HCT116 (cell line): ENCODE results near the gene SF3B6. TPM values are rescaled to one million over a fixed set of nuclear protein-coding genes. Genes with fewer than 3 reads are reported as not detected.

Experiments
- ATAC-seq: fragments of 200-7000 bp; cut with Tn5 transposase; 2 replicates; pipeline ENCODE4 v1.9.1; 2020; ENCODE audit warnings: mild to moderate bottlenecking, moderate library complexity
- BruUV-seq: library from RNA; stranded (reverse); fragments of 400-500 nt; replicated peaks from 2 replicates; lab custom pipeline; 2021; lab: Mats Ljungman, UMichigan
- CTCF ChIA-PET: fragments of 300-600 bp; sonication (Branson Sonifier 250); formaldehyde crosslinking; loops from one replicate; lab custom pipeline; 2021; ENCODE audit warnings: antibody characterized with exemption; lab: Charles Lee
- POLR2A ChIA-PET: fragments of 300-600, 350-600 bp; sonication (Branson Sonifier 250); formaldehyde crosslinking; loops from one replicate; lab custom pipeline; 2021; ENCODE audit warnings: antibody characterized with exemption; lab: Charles Lee
- RAD21 ChIA-PET, 2 experiments: fragments of 300-600 bp; sonication (Branson Sonifier 250); formaldehyde crosslinking; loops; one replicate each; lab custom pipeline; 2023; ENCODE audit warnings: low total read pairs in 2 of 2; ENCODE audit not compliant: uncharacterized antibody in 2 of 2, unreplicated experiment in 2 of 2, low non-redundant PET in 1 of 2; lab: Charles Lee
- DNase-seq: peaks from one replicate; pipeline ENCODE4 v3.0.0-alpha.2; 2010; ENCODE audit warnings: low read depth, low spot score
- H2AFZ ChIP-seq: fragments of 200-600 bp; shearing (Covaris generic), sonication (generic); 2 replicates; pipeline ENCODE4 v1.6.1; 2017; ENCODE audit warnings: low read depth, mixed run types, mixed read lengths, antibody characterized with exemption, low read length; ENCODE audit not compliant: poor library complexity, severe bottlenecking
- H3K27ac ChIP-seq: 2 replicates; pipeline ENCODE4 v1.5.1; 2012; ENCODE audit warnings: low read depth, low read length
- H3K27me3 ChIP-seq: fragments of 200-600 bp; sonication (generic); 2 replicates; pipeline ENCODE4 v1.6.1; 2016; ENCODE audit warnings: mixed run types, low read length, mixed read lengths; ENCODE audit not compliant: insufficient read depth
- H3K36me3 ChIP-seq, 2 experiments: fragments of 200-500 bp in 1 of 2; fragments of 200-600 bp in 1 of 2; sonication (Bioruptor generic) in 1 of 2; sonication (generic) in 1 of 2; 2 replicates each; pipeline versions ENCODE4 v1.5.1 to v1.6.1; 2014 to 2016; ENCODE audit warnings: low read length in 2 of 2, inconsistent platforms in 1 of 2, mixed read lengths in 1 of 2, mixed run types in 1 of 2; ENCODE audit not compliant: insufficient read depth in 2 of 2, control insufficient read depth in 1 of 2
- H3K4me1 ChIP-seq, 2 experiments: fragments of 200-600 bp in 1 of 2; sonication (generic) in 1 of 2; 2 replicates each; pipeline versions ENCODE4 v1.5.1 to v1.6.1; 2012 to 2017; ENCODE audit warnings: low read length in 2 of 2, inconsistent platforms in 1 of 2, mild to moderate bottlenecking in 1 of 2, mixed read lengths in 1 of 2, mixed run types in 1 of 2, moderate library complexity in 1 of 2; ENCODE audit not compliant: insufficient read depth in 2 of 2, control insufficient read depth in 1 of 2
- H3K4me2 ChIP-seq: fragments of 200-600 bp; sonication (generic); 2 replicates; pipeline ENCODE4 v1.6.1; 2017; ENCODE audit warnings: mixed run types, low read length, mixed read lengths
- H3K4me3 ChIP-seq, 2 experiments: fragments of 200-600 bp in 1 of 2; sonication (generic) in 1 of 2; replicated peaks in 1 of 2; 2 replicates each; pipeline ENCODE4 v1.5.1; 2011 to 2016; ENCODE audit warnings: low read length in 2 of 2, control low read depth in 1 of 2, low read depth in 1 of 2, mild to moderate bottlenecking in 1 of 2, mixed read lengths in 1 of 2, mixed run types in 1 of 2
- H3K79me2 ChIP-seq: fragments of 200-600 bp; sonication (generic); 2 replicates; pipeline ENCODE4 v1.6.1; 2017; ENCODE audit warnings: mild to moderate bottlenecking, mixed run types, low read length, moderate library complexity, mixed read lengths; ENCODE audit not compliant: insufficient read depth
- H3K9ac ChIP-seq: fragments of 200-600 bp; sonication (generic); 2 replicates; pipeline ENCODE4 v1.6.1; 2016; ENCODE audit warnings: low read length, mixed read lengths
- H3K9me2 ChIP-seq: fragments of 200-600 bp; sonication (generic), shearing (Covaris generic); 2 replicates; pipeline ENCODE4 v1.6.1; 2017; ENCODE audit warnings: mixed run types, mild to moderate bottlenecking, moderate library complexity; ENCODE audit not compliant: insufficient read depth
- H3K9me3 ChIP-seq, 2 experiments: fragments of 200-500 bp in 1 of 2; fragments of 200-600 bp in 1 of 2; sonication (Bioruptor generic) in 1 of 2; sonication (generic) in 1 of 2; 2 replicates each; pipeline ENCODE4 v1.6.1; 2014 to 2017; ENCODE audit warnings: low read length in 2 of 2, mixed read lengths in 2 of 2, inconsistent platforms in 1 of 2, low read depth in 1 of 2, mild to moderate bottlenecking in 1 of 2, mixed run types in 1 of 2, moderate library complexity in 1 of 2; ENCODE audit not compliant: control insufficient read depth in 1 of 2, insufficient read depth in 1 of 2
- H4K20me1 ChIP-seq: fragments of 200-600 bp; sonication (generic), shearing (Covaris generic); 2 replicates; pipeline ENCODE4 v1.6.1; 2017; ENCODE audit warnings: mixed run types, mild to moderate bottlenecking, moderate library complexity; ENCODE audit not compliant: insufficient read depth
- EGR1 ChIP-seq: IDR thresholded peaks from 2 replicates; pipeline ENCODE4 v1.6.1; 2012; ENCODE audit warnings: low read depth
- ELF1 ChIP-seq: IDR thresholded peaks from 2 replicates; pipeline ENCODE4 v1.6.1; 2012; ENCODE audit warnings: low read depth, borderline replicate concordance
- FOSL1 ChIP-seq: IDR thresholded peaks from 2 replicates; pipeline ENCODE4 v1.6.1; 2012; ENCODE audit warnings: low read depth
- POLR2A ChIP-seq: IDR thresholded peaks from 2 replicates; pipeline ENCODE4 v1.7.0; 2011; ENCODE audit warnings: borderline replicate concordance; ENCODE audit not compliant: insufficient read depth, insufficient read length; ENCODE audit errors: extremely low read depth
- POLR2AphosphoS5 ChIP-seq: IDR thresholded peaks from 2 replicates; pipeline ENCODE4 v1.6.1; 2011; ENCODE audit warnings: mild to moderate bottlenecking, low read depth, low read length, moderate library complexity
- RAD21 ChIP-seq: IDR thresholded peaks from 2 replicates; pipeline ENCODE4 v1.6.1; 2012; ENCODE audit warnings: low read depth, mild to moderate bottlenecking
- REST ChIP-seq: IDR thresholded peaks from 2 replicates; pipeline ENCODE4 v1.6.1; 2012; ENCODE audit warnings: low read depth
- SP1 ChIP-seq: IDR thresholded peaks from 2 replicates; pipeline ENCODE4 v1.6.1; 2012; ENCODE audit warnings: low read depth
- SRF ChIP-seq: IDR thresholded peaks from 2 replicates; pipeline ENCODE4 v1.6.1; 2012; ENCODE audit warnings: low read depth
- TCF7L2 ChIP-seq: IDR thresholded peaks from 2 replicates; pipeline ENCODE4 v1.7.0; 2011; ENCODE audit warnings: borderline replicate concordance, inconsistent platforms; ENCODE audit not compliant: insufficient read depth, insufficient read length; ENCODE audit errors: extremely low read depth
- YY1 ChIP-seq: IDR thresholded peaks from 2 replicates; pipeline ENCODE4 v1.6.1; 2011; ENCODE audit warnings: low read length, low read depth, moderate library complexity, mild to moderate bottlenecking; ENCODE audit not compliant: insufficient replicate concordance; ENCODE audit errors: extremely low read depth
- ZBTB33 ChIP-seq: IDR thresholded peaks from 2 replicates; pipeline ENCODE4 v1.6.1; 2011; ENCODE audit warnings: mild to moderate bottlenecking, low read length, moderate library complexity; ENCODE audit not compliant: insufficient replicate concordance; ENCODE audit errors: extremely low read depth
- ZFX ChIP-seq: fragments of 450-650 bp; IDR thresholded peaks from 2 replicates; pipeline ENCODE4 v1.6.1; 2017
- ZNF274 ChIP-seq: fragments of 200-500 bp; sonication (Bioruptor generic); IDR thresholded peaks from 2 replicates; pipeline ENCODE4 v1.6.1; 2014; ENCODE audit warnings: mild to moderate bottlenecking, low read depth, low read length, inconsistent platforms
- intact Hi-C: fragments of 100-400 bp; cut with micrococcal nuclease; formaldehyde crosslinking; loops from 2 replicates; pipeline ENCODE4 v1.10.0; 2022
- total RNA-seq: library from RNA; stranded (reverse); gene quantifications from one replicate; pipeline ENCODE4 v1.2.1, GENCODE V29; 2021; ENCODE audit not compliant: unreplicated experiment
- TF ChIP-seq, protein P1 (sequence below), 3 experiments: fragments of 200-600 bp in 1 of 3; sonication (generic) in 1 of 3; IDR thresholded peaks in 2 of 3; conservative IDR thresholded peaks in 1 of 3; 2 replicates each; pipeline ENCODE4 v1.5.1; 2012 to 2017; ENCODE audit warnings: low read depth in 2 of 3, low read length in 2 of 3, antibody characterized with exemption in 1 of 3, borderline replicate concordance in 1 of 3, control low read depth in 1 of 3, mild to moderate bottlenecking in 1 of 3, mixed read lengths in 1 of 3, mixed run types in 1 of 3, moderate library complexity in 1 of 3; ENCODE audit not compliant: insufficient read depth in 1 of 3

The SF3B6 gene
- total RNA-seq, 1 experiment from 2014 or later = 129 TPM

DNA sequence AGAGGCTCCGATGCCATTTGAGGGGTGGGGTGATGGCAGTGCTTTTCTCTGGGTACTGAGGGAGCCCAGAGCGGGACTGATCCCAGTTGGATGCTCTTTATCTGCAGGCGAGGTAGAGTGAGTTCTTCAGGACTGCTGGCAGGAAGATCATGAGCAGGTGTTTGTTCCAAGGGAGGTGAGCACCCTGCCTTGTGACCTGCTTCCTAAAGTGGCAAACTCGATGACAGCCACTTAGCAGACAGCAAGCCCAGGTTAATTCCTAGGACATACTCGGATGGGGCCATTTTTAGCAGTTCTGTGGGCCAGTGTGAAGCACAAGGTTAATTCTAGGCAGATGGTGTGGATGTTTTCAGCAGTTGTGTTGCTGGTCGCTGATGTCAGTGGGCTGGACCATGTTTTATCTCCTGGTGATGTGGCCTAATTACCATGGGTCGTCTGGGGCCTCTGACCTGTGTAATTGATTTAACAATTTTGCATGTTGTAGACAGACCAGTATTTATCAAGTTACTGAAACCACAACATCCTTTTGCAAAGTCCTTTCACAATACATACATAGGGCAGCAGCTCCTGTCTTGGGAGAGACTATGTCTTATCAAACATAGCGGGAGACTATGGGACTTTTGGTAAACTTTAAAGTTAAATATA, 21.6 kb downstream of the SF3B6 start (continued):
- no peak for TF ChIP-seq REST
- TF ChIP-seq, all 23 proteins: peak for 0

GRCh38 chr2:24052951-24053350, 23.2 kb downstream of the SF3B6 start:
- no TSS peak for BruUV-seq
- no peaks in the 10 kb centered on the region for H4K20me1 ChIP-seq
- no peak overlapping the region for H3K4me3 ChIP-seq
- H3K79me2 ChIP-seq = no peaks in the 10 kb centered on the region
- POLR2A ChIA-PET = interaction anchor here (1.0 kb wide), 1 partner anchor 24 kb away, joined by 3 read pairs; no protein-coding TSS in a partner anchor
- intact Hi-C loops = no loop called here
- no peak overlapping the region for H2AFZ ChIP-seq
- no peaks in the 10 kb centered on the region for H3K36me3 ChIP-seq
- H3K27ac ChIP-seq = no peak overlapping the region
- CTCF ChIA-PET = no interaction called here
- ATAC-seq (no peak), DNase-seq (no peak)
- RAD21 ChIA-PET = no interaction called here
- H3K4me2 ChIP-seq = no peak overlapping the region
- H3K4me1 ChIP-seq = peaks cover 3 to 16% of the 10 kb centered on the region in 2 experiments
- no peak overlapping the region for H3K9ac ChIP-seq
- H3K27me3 ChIP-seq = no peaks in the 10 kb centered on the region
- TF ChIP-seq TCF7L2 = no peak
- no peak for TF ChIP-seq FOSL1
- no peak for TF ChIP-seq YY1
- TF ChIP-seq POLR2A = no peak
- TF ChIP-seq EGR1 = no peak
- no peak for TF ChIP-seq ZBTB33
- no peak for TF ChIP-seq SRF
- TF ChIP-seq ELF1 = no peak
- no peak for TF ChIP-seq POLR2AphosphoS5
- TF ChIP-seq, protein P1, sequence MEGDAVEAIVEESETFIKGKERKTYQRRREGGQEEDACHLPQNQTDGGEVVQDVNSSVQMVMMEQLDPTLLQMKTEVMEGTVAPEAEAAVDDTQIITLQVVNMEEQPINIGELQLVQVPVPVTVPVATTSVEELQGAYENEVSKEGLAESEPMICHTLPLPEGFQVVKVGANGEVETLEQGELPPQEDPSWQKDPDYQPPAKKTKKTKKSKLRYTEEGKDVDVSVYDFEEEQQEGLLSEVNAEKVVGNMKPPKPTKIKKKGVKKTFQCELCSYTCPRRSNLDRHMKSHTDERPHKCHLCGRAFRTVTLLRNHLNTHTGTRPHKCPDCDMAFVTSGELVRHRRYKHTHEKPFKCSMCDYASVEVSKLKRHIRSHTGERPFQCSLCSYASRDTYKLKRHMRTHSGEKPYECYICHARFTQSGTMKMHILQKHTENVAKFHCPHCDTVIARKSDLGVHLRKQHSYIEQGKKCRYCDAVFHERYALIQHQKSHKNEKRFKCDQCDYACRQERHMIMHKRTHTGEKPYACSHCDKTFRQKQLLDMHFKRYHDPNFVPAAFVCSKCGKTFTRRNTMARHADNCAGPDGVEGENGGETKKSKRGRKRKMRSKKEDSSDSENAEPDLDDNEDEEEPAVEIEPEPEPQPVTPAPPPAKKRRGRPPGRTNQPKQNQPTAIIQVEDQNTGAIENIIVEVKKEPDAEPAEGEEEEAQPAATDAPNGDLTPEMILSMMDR (IDR thresholded peaks at IDR 0.05 in 2 of 3, conservative IDR thresholded peaks at IDR 0.05 in 1 of 3; ENCODE audit: borderline replicate concordance in 1 of 3, insufficient read depth in 1 of 3, low read depth in 2 of 3, low read length in 2 of 3) = no peak
- no peak for TF ChIP-seq ZNF274
- no peak for TF ChIP-seq RAD21
- no peak for TF ChIP-seq ZFX
- TF ChIP-seq SP1 = no peak
- H3K9me2 ChIP-seq = no peaks in the 10 kb centered on the region
- no peaks in the 10 kb centered on the region for H3K9me3 ChIP-seq
